GM19455 (cell line): ENCODE data around the gene ADRB1.

Source experiments
- ATAC-seq: cut with Tn5 transposase; IDR thresholded peaks from one replicate; pipeline ENCODE4 v1.9.1; 2021; ENCODE audit not compliant: unreplicated experiment

Gene ADRB1

GRCh38 chr10:114043532-114044246 lies at the start of gene ADRB1:
Gene ADRB1, plus strand, starts transcription at chr10:114043866. Its CDS starts 267 bp downstream, at chr10:114044133.
- ATAC-seq: peak; percentile 49

DNA sequence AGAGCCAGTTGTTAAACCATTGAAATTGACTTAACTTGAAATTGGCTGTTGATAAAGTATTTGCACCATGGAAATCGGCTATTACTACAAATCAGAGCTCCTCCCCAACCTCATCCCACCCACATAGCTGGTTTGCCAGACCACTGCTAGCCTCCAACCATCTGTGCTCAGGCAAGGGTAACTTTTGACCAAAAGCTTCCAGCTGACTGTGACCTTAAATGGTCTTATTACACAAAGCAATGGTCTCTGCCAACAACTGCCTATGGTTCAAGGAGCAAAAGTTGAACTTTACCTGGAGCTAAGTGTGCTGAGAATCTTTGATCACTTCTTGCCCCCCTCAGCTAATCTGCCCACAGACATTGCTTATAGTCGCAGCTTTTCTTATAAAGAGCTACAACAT lies 48.5 kb upstream of the ADRB1 start:
- ATAC-seq: no peak

- ATAC-seq: no peak
These were observed 46.2 kb upstream of the ADRB1 start for GRCh38 chr10:113997428-113997827.

DNA sequence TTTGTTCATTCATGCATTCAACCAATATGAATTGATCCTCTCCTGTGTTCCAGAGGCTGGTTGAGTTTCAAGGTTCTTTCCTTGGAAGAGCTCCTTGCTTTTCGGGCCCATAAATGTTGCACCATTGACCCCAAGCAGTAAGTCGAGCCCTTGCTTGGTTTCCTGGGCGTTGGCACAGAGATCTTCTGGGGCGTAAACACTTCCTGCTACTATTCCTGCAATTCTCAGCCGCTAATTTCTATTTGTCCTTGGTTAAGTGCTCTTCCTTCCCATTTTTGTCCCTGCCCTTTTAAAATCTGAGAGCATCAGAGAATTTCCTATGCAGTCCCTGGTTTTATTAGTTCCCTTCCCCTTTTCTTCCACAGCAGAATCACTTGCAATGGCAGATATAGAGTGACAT lies 44.1 kb upstream of the ADRB1 start:
- no peak for ATAC-seq

DNA sequence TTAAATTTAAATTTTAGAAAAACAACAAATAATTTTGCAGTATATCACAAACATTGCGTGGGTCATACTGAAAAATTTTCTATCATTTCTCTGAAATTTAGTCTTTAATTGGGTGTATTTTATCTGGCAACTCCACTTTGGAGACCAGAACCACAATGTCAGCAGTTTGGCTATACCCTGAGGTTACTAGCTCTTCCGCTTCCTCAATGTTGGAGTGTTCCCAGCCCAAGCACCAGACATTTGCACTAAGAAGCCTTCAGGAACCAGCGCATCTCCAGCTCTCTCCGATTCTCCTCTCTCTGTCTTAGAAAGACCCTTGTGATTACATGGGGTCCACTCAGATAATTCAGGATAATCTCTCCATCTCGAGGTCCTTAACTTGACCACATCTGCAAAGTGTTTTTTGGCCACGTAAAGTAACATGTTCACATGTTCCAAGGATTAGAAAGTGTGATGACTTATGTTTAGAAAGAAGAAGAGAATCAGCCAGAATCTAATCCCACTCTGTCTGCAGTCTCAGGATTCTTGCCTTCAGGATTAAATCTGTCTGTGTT lies 43.1 kb upstream of the ADRB1 start:
- ATAC-seq: no peak

DNA sequence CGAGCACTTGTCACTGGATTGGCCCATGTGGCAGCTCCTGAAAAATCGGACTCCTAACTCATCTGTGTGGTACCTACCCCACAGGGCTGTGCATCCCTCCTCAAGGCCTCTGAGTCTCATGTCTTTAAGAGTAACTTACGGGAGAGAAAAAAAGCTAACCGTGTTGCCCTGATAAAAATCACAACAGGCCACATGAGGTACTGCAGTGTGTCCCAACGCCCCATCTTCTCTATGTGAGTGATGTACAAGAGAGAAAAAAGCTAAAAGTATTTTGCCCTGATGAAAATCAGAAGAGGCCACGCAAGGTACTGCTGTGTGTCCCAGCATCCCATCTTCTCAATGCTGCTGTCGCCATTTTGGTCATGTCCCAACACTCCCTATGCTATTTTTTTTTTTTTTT lies 41.2 kb upstream of the ADRB1 start:
- ATAC-seq: no peak

DNA sequence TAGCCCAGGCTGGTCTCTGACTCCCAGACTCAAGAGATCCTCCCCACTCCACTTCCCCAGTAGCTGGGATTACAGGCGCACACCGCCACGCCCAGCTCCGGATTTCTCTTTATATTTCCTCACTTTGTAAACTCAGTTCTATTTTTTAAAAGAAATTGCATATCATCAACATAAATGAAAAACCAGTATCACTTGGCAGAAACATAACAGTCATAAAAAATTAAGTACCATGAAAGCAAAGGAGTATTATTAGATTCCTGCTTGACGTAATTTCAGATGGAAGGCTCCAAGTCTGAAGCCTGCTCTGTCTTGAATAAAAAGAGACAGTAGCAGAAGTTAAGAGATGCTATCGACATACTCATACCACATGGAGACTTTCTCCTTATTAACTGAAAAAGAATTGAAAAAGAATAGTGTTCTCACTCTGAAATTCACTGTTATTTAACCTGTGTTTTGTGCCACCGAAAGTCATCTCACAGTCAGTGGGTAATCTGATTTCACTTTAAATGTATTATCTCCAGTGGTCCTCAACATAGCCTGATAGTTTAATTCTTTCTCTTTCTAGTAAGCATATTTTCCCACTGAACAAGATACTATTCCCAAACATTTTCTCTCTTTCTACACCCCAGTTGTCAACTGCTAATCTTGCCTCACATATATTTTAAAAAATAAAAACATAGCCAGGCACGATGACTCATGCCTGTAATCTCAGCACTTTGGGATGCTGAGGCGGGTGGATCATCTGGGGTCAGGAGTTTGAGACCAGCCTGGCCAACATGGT lies 40.3 kb upstream of the ADRB1 start:
- no peak for ATAC-seq

- no peak for ATAC-seq
These were observed 34.2 kb upstream of the ADRB1 start for GRCh38 chr10:114009281-114009996.

- no peak for ATAC-seq
These were observed 33.4 kb upstream of the ADRB1 start for GRCh38 chr10:114010316-114010715.

GRCh38 chr10:114012650-114013049 lies 31.0 kb upstream of the ADRB1 start:
- ATAC-seq: no peak

GRCh38 chr10:114015708-114016107 lies 28.0 kb upstream of the ADRB1 start:
- no peak for ATAC-seq

DNA sequence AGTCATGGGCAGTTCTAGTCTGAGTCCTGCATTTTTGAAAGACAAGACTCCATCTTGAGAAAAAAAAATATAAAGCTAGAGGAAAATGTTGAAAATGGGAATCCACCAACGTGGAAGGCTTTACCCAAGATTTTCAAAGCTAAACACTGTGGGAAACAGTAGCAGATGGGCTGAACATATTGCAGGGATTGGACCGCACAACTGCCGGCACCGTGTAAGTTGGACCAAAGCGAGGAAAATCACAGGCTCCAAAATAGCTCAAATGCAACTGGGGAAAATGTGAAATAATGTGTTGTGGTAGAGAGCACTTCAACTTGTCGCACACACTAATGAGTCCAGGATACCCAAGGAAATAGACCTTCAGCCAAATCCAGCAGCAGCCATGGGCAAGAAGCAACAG lies 26.4 kb upstream of the ADRB1 start:
- ATAC-seq: no peak

- no peak for ATAC-seq
These were observed 25.8 kb upstream of the ADRB1 start for GRCh38 chr10:114017873-114018272.

- ATAC-seq: no peak
These were observed 24.4 kb upstream of the ADRB1 start for GRCh38 chr10:114019226-114019625.

- ATAC-seq: no peak
These were observed 22.5 kb upstream of the ADRB1 start for GRCh38 chr10:114021154-114021553.

GRCh38 chr10:114021717-114022680 lies 21.7 kb upstream of the ADRB1 start:
- no peak for ATAC-seq

DNA sequence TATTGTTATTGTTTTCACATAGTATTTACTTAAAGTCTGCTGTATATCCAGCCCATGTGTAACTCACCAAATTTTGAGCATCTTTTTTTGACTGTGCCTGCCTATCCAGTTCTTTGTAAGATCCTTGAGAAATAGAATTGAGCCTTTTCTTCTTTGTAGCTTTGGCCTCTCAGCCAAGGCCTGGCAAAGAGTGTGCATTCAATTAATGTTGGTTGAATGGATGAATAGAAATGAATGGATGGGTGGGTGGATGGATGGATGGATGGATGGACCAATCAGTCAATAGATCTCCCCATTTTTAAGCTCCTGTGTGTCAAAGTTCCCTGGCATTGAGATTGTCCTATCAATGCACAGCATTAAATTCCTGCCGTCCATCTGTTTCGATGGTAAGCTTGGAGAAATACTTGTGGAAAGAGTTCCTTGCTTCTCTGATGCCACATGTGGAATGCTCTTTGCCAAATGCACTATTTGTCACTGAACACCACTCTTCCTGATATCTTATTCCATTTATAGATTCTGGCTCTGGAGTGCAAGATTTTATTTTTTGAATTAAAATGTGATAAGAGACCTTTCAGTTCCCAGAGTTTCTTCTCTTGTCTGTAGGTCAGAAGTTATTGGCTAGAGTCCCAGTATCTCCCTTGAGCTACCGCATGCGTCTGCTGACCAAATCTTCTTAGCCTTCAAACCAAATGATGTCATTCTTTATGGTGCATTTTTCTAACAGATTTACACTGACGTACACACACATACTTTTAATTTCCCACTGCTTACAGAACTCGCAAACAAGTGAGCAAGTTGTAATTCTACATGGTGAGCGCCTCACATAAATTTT lies 20.7 kb upstream of the ADRB1 start:
- no peak for ATAC-seq

- ATAC-seq: peak; percentile 77
These were observed 18.6 kb upstream of the ADRB1 start for GRCh38 chr10:114024876-114025610.

DNA sequence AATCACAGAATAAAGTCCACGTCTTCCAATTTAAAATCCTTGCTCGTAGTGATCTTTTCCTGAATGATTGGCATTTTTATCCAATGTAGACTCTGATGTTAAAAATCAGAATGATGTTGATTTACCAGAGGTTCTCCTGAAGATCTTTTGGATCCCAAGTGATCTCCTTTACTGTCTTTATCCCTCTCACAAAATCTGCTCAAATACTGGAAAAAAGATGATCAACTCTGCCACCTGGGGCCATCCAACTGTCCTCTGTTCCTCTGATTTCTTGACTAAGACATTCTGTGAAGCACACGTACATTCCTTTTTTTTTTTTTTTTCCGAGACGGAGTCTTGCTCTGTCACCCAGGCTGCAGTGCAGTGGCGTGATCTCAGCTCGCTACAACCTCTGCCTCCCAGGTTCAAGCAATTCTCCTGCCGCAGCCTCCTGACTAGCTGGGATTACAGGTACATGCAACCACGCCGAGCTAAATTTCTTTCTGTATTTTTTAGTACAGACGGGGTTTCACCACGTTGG lies 18.0 kb upstream of the ADRB1 start:
- ATAC-seq: no peak
